ENCODE data around the gene ZFY.
A peak's percentile ranks its signal among the peaks of the same experiment; 100 is the strongest.

The ZFY gene
- 0 to 69.3 (median 29.4) reads per million in 4 experiments for total RNA-seq

DNA sequence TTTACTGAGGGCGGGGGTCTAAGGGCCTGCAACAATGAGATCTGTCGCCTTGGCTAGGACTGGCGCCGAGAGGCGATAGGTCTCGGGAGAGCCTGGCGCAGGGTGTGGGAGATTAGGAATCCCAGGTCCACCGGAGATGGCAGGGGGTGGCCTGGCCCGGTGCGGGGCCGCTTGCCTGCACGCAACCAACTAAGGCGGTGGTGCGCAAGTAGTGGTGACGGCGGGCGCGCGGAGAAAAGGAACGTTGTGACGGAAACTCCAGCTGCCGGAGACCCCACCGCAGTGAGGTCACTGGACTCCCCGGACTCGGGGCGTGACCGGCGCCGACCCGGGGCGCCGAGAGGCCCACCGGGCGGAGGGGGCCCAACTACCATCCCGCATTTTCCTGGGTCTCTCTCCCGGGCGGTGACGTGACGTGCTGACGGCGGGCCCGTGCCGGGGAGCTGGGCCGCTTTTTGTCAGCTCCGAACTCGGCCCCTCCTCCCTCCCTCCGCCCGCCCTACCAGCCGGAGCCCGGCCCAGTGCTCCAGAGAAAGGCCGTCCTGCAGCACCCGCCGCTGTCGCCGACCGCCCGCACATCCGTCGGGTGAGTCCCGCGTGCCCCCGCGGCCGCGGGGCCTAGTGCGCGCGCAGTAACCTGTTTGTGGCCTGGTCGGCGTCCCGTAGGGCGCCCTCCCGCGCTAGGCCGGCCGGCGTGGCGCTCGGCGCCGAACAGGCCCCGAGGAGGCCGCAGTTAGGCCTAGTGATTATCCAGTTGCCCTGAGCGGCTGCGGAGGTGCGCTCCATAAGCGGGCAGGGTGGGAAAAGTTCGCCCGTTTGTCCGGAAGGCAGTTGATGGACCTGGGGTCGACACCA is at the start of gene ZFY:
TSS of gene ZFY (plus strand) at position 521 of the 855 bp plus-strand sequence. CDS start 18,556 bp downstream, outside the sequence.
- peak; percentile 50 for DNase-seq

DNA sequence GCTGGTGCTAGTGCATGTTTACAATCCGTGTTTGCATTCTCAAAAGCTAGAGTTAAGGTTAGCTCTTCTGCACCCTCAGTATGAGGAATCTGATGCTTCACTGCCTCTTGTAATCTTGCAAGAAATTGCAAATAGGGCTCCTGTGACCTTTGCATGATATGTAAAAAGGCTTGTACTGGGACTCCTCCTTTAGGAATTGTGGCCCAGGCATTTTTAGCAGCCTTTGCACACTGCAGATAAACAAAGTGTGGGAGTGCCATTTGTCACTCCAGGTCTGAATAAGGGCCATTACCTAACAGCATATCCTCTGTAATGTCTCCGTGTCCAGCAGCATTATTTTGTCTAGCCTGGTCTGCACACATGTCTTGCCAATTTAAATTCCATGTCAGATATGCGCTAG is 49.3 kb upstream of the ZFY start:
- DNase-seq, result no peak

DNA sequence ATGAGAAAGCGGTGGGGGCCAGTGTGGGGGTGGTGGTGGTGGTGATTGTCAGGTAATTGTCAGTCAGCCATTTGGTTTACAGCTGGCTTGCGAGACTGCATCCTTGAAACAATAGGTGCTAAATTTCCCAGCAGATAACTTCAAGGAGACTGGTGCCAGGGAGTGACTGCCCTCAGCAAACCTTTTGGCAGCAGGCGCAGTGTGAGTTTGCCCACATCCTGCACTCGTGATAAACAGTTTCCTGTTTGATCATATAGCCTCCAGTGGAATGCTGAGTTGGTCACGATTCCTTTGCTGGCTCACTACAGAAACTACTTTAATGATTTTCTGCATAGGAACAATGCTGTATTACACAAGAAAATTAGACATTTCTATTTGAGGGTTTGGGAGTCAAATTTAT is 47.8 kb upstream of the ZFY start:
- no peak for DNase-seq

DNA sequence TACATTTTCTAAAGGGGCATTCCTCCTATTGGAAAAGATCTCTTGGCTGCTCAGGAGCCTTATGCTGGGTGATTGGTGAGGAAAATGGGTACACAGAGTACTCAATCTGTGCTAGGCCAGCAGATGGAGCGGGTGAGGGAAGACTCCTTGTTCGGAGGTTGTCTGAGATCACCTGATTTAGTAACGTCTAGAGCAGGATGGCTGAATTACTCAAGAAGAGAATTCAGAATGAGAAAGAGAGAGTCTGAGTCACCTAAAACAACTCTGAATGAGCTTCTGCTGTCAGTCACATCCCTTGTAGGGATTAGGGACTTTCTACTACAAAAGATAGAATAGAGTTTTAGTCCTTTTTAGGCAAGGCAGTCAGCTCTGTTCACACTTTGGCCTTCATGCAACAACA is 47.2 kb upstream of the ZFY start:
- no peak for DNase-seq

DNA sequence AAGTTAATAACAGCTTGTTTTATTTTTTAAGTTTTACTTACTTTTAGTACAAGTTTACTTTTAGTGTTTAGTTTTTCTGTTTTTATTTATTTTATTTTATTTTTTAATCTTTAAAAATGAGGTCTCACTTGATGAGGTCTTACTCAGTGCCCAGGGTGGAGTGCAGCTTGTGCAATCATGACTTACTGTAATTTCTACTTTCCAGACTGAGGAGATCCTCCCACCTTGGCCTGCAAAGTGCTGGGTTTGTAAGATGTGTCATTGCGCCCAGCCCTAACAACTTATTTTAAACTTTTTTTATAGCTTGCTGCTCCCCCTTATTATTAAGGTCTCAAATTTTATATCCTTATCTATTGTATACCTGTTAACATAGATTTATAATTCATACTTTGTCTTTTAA is 41.7 kb upstream of the ZFY start:
- no peak for DNase-seq

DNA sequence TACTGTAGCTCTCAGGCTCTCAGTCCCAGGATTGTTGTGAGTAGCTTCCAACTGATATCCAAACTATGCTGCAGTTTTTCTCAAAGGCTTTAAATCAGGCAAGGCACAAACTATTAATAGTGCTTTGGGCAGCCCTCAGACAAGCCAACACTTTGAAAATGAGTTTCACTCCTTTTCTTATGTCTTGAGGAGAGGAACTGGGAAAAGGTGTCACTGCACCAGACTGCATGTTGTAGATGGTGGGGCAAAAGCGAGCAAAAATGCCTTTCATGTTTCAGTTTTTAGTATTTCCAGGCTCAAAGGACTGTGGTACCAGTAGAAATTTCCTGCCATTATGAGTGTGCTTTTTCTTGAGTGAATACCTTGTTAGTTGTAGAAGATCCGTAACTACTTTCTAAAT is 39.1 kb upstream of the ZFY start:
- no peak for DNase-seq

DNA sequence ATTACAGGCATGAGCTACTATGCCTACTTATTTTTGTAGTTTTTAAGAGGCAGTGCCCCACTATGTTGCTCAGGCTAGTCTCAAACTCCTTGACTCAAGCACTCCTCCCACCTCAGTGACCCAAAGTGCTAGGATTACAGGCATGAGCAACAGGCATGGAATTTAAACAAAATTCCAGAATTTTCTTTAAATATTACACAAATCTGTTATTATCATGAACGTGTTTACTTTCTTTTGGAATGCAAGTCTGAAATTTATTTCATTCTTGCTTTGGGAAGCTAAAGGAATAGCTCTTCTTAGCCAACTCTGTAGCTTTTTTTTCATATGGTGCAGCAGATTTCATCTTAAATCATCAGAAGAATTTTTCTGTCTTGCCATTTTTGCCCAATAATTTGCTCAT is 27.8 kb upstream of the ZFY start:
- no peak for DNase-seq

DNA sequence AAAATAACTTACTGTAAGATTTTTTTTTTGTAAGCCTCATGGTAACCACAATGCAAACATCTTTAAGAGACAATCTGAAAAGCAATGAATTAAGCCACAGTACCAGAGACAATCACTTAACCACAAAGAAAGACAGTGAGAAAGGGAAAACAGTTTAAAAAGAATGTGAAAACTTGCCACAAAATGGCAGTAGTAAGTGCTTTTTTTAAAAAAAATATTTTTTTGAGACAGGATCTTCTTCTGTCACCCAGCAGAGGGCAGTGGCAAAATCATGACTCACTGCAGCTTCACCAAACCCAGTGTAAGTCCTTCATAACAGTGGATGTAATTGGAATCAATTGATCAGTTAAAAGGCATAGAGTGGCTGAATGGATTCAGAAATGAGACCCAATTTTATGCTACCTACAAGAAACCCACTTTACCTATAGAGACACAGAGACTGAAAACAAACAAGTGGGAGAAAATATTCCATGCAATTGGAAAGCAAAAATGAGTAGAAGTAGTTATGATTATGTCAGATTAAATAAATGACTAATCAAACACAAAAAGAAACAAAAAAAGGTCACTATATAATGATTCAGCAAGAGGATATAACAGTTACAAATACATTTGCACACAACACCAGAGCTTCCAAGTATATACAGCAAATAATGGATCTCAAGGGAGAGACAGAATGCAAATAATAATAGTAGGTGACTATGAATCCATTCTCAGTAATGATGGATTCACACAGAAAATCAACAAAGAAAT is 21.9 kb upstream of the ZFY start:
- DNase-seq, result peak; percentile 1

DNA sequence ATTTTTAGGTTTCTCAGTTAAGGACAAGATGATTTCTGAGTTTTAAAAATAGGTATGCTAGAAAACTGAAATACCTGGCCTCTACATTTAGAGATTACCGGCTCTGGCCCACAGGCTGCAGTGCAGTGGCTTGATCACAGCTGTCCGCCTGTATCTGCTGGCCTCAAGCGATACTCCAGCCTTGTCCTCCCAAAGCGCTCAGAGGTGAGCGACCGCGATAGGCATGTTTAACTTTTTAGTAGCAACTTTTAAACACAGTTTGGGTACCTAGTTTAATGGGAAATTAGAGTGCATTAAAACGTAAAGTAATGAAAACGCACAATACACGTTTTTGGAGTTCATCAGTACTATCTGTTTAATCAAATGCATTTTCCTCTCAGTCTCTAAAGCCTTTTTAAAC is 1.1 kb upstream of the ZFY start:
- no peak for DNase-seq

DNA sequence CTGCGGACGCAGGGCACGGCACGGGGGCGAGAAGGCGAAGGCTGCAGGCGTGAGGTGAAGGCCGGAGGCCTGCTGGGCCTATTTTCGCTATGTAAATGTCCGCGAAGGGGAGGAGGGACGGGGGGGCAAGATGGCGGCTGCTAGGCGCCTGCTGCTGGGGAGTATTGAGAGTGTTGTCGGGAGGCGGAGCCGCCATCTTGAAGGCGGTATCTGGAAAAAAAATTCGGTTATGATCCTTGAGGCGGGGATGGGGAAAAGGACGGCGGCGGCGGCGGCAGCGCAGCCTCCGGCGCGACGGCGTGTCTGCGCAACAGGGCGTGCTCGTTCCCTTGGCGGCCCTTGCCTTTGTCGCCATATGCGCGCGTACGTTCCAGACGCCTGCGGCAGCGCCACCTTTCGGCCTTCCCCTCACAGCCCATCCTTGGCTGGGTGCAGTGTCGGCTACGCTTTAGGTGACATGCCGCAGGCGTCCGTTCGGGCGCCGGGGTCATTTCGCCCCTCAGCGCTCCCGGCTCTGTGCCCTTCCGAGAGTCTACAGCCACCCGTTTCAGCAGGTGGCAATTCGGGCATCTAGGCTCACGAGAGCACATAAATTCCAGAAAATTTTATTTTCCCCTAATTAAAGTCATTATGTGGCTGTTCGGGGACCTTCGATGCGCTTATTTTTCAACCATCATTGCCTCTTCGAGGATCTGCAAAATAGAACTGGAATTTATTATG is 695 bp downstream of the ZFY start:
- DNase-seq, result peak; percentile 86

DNA sequence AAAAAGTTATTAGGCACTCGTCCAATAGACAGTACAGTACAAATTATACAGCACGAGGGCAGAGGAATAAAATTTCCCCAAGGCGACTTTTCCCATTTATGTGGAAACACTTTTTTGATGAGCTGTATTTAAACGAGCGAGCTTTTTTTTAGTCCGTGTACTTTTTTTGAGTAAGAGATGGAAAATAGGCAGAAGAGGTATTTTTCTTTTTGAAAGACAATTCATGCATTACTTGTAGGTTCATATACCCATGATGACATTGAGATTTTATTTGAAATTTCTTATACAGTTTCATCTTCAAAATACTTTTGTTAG is 1.2 kb downstream of the ZFY start:
- no peak for DNase-seq

DNA sequence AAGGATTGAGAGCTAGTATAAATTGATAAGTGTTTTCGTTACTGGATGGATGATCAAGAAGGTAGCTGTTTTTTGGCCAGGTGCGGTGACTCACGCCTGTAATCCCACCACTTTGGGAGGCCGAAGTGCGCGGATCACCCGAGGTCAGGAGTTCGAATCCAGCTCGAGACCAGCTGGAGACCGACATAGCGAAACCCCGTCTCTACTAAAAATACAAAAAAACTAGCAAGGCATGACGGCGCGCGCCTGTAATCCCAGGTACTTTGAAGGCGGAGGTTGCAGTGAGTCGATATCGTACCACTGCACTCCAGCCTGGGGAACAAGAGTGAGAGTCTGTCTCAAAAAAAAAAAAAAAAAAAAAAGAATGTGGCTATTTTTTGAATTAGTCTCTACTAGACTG is 2.0 kb downstream of the ZFY start:
- no peak for DNase-seq

DNA sequence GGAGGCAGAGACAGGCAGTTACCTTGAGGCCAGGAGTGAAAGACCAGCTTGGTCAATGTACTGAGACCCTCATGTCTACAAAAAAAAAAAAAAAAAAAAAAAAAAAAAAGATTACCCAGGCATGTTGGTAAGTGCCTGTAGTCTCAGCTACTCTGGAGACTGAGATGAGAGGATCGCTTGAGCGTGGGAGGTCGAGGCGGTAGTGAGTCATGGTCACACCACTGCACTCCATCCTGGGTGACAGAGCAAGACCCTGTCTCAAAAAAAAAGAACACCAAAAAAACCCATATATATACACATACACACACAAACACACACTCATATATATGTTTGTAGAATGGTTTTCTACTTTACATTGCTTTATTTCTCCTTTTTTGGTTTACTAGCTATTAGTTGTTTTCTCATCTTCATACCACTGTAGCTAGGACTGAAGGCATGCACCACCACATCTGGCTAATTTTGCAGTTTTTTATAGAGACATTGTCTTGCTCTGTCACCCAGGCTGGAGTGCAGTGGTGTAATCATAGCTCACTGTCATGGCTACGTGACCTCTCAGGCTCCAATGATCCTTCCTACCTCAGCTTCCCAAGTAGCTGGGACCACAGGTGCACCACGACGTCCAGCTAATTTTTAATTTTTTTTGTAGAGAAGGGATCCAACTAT is 14.5 kb downstream of the ZFY start:
- no peak for DNase-seq

DNA sequence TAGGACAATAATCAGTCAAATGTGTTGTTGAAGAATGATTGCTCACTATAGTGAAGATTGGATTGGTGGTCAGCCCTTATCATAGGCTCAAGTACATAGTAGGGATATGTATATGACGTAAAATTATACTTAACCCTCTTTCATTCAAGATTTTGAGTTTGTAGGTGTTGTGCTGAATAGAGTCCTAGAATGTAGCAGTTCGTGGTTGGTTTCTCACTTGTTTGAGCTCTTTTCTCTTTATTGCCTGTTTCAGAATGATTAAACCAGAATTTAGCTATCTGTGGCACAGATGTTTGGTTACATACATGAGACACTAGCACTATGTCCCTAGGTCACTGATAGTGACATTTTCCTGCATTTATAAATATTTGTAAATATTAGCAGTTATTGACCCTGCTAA is 15.5 kb downstream of the ZFY start:
- DNase-seq, result no peak

DNA sequence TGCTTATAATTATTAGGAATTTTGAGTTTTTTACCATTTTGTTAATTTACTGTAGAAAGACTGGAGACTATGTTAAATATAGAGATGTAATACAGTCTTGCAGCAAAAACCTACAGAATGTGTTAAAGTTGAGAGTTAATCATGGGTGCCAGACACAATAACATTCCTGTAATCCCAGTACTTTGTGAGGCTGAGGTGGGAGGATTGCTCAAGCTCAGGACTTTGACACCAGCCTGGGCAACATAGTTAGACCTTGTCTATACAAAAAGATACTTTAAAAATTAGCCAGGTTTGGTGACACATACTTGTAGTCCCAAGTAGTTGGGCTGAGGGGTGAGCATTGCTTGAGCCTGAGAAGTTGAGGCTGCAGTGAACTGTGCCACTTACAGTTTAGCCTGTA is 17.7 kb downstream of the ZFY start:
- DNase-seq, result no peak

DNA sequence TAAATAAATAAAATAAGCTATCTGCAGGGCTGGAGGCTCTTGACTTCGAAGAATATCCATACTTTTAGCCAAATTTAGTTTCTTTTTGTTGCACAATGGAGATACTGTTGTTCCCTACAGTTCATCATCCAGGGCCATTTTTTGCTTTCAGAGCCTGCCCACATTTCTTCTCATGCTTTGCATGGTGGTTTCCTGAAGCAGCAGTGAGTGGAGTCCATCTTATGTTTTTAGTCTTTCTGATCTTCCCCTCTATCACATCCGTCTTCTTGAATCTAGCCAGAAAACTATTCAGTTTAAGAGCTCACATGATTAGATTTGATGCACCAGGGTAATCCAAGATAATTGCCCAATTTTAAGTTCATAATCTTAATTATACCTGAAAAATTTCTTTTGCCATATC is 19.6 kb downstream of the ZFY start:
- DNase-seq, result no peak

DNA sequence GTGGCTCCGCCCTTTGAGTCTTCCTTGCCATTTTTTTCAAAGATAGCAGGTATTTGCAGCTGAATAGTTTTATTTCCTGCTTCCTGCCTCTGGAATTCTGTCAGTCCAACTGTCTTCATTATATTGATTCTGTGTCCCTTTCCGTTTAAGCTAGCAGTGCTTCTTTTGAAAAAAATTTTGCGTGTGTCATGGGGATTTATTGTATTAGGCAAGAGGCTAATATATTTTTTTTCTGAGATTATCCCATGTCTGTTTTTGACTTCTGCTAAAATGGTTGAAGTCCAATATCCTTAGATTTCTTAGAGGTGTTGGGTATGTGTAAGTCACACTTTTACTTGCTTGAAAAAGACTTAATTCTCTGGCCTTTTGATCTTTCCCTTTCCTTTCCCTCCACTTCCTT is 20.4 kb downstream of the ZFY start:
- DNase-seq, result no peak

DNA sequence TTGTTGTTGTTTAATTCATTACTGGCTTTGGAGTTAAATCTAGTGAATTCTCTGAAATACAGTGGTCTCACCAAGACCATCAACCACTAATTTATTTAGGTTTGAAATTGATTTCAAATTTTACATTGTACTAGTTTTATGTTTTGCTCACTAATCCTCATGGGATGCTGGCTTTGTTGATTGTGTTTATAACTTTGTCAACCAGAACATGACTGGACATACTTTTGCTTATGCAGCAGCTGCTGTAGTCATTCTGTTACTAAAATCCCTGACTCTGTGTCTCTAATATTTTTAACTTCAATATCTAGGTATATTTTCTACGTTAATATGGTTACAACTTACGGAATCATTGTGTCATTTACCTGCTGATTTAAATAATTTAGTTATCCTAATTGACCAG is 26.9 kb downstream of the ZFY start:
- DNase-seq, result no peak

DNA sequence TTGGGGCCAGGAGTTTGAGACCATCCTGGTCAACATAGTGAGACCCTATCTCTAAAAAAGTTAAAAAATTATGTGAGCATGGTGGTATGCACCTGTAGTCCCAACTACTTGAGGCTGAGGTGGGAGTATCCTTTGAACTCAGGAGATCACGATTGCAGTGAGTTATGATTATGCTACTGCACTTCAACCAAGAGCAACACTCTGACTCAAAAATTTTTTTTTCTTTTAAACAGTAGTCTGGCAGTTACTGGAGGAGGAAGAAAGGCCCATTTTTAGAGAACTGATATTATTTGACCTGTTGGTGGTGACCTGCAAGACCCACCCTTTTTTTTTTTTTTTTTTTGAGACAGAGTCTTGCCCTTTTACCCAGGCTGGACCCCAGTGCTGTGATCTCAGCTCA is 29.6 kb downstream of the ZFY start:
- no peak for DNase-seq

DNA sequence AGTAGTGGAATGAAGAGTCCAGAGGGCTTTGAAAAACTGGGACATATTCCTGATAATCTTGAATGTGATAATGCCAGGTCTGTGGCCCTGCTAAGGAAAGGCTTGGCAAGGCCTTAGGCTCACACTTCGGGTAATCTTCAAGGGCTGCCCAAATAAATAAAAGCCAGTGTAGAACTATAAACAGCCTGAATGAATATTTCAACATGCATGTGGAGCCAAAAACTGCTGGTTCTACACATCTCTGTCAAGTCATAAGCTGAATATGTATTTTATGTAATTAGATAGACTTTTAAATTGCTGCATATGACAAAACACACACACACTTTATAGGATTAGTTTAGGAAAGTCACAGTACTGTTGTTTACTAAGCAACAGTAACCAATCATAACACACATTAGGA is 30.4 kb downstream of the ZFY start:
- no peak for DNase-seq

DNA sequence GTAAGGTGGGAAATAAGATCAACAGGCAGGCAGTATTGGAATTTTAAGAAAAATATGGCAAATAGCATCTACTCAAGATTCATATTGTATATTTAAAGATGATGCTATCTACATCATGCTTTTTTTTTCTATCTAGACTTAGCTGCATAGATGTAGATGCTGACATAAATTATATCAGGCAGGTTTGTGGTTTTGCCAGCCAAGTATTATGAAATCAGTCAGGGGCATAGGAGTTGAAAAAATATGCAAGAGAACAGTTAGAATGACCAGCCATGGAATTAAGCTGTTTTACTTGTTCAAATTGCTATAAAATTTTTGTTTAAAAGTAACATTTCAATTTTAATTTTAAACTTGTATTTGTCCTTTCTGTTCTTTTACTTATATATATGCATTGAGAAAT is 34.4 kb downstream of the ZFY start:
- DNase-seq, result no peak

DNA sequence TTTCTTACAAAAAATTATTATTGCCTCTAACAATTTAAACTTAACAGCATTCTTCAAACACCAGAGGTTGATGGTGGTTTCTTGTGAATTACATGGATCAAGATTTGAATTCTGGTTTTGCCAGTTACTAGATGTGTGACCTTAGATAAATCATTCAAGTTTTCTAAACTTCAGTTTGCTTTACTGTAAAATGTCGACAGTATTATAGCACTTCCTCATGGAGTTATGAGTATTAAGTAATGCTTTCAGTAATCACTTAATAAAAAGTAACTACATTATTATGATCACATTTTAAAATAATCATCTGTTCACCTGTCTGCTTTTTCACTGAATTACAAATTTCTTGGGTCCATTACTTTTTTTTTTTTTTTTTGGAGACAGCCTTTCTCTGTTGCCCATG is 37.5 kb downstream of the ZFY start:
- DNase-seq, result no peak

DNA sequence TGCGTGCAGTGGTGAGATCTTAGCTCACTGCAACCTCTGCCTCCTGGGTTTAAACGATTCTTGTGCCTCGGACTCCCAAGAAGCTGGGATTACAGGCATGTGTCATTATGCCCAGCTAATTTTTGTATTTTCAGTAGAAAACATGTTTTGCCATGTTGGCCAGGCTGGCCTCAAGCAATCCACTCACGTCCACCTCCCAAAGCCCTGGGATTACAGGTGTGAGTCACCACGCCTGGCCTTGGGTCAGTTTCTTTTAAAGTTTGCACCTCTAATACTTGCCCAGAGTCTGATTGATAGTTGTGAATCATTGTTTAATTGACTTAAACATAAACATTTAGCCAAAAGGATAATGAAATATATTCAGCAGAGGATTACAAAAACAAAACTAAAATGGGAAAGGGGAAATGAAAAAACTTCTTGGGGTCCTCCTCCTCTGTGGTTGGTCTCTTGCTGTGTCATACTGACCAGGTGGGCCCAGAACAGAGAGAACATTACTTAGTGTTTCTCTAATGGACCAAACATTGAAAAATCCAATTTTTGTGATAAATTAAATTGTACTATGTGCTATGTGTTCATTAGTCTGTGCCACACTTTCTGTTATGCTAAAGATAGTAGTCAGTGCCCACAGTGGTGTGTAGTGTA is 38.0 kb downstream of the ZFY start:
- DNase-seq, result no peak
